ENCODE measurements around the gene ING5. TPM values are rescaled to one million over a fixed set of nuclear protein-coding genes. Genes with fewer than 3 reads are reported as not detected.

The ING5 gene
- total RNA-seq, 1 experiment from 2014 or later: 28.6 TPM

DNA sequence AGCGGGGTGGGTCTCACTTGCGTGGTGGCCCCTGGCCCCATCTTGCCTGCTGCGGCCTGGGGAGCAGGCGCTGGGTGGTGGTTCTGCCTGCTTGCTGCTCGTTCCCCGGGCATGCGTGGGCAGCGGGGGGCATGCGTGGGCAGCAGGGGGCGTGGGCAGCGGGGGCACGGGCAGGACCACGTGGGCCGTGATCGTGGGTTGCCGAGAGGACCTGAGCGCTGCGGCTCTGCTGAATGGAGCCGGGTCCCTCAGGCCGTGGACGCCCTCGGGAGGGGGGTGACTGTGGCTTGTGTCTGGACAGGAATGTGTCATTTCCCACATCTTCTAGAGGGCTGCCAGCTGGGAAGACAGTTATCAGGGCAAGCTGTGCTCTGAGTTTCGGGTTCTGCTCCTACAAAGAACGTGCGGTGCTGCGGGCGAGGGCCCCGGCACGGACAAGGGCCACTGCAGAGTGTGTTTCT lies 66.4 kb downstream of the ING5 start:
- Histone ChIP-seq H3K27me3 (replicated peaks; ENCODE audit: control insufficient read depth, insufficient read depth, low read length) (no peaks in the 10 kb centered on the region), H3K36me3 (ENCODE audit: control insufficient read depth, insufficient read depth, low read length) (no peaks in the 10 kb centered on the region), H3K9me3 (no peaks in the 10 kb centered on the region), H3K4me3 (ENCODE audit: low read depth, low read length) (no peak overlapping the region), H3K4me1 (peaks cover 29% of the 10 kb centered on the region)
- no peak for DNase-seq
- TF ChIP-seq, protein P1, sequence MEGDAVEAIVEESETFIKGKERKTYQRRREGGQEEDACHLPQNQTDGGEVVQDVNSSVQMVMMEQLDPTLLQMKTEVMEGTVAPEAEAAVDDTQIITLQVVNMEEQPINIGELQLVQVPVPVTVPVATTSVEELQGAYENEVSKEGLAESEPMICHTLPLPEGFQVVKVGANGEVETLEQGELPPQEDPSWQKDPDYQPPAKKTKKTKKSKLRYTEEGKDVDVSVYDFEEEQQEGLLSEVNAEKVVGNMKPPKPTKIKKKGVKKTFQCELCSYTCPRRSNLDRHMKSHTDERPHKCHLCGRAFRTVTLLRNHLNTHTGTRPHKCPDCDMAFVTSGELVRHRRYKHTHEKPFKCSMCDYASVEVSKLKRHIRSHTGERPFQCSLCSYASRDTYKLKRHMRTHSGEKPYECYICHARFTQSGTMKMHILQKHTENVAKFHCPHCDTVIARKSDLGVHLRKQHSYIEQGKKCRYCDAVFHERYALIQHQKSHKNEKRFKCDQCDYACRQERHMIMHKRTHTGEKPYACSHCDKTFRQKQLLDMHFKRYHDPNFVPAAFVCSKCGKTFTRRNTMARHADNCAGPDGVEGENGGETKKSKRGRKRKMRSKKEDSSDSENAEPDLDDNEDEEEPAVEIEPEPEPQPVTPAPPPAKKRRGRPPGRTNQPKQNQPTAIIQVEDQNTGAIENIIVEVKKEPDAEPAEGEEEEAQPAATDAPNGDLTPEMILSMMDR (IDR thresholded peaks at IDR 0.05; ENCODE audit: insufficient read depth in 1 of 2, low read depth in 1 of 2, low read length in 1 of 2, severe bottlenecking in 1 of 2, unreplicated experiment in 1 of 2): no peak
- H3K36me3 Mint-ChIP-seq (ENCODE audit: insufficient read depth, unreplicated experiment): peaks cover 12% of the 10 kb centered on the region
- POLR2A ChIA-PET: no interaction called here
- no peaks in the 10 kb centered on the region for H3K27me3 Mint-ChIP-seq (ENCODE audit: insufficient read depth, unreplicated experiment)
- BruUV-seq (replicated peaks): no TSS peak
- H3K4me1 Mint-ChIP-seq (ENCODE audit: low read depth, unreplicated experiment): peaks cover 10% of the 10 kb centered on the region
- H3K27ac Mint-ChIP-seq (ENCODE audit: unreplicated experiment): no peak overlapping the region
- no peak overlapping the region for H3K4me3 Mint-ChIP-seq (ENCODE audit: unreplicated experiment)
- CTCF ChIA-PET: no interaction called here
- intact Hi-C loops (cut with micrococcal nuclease; ENCODE audit: unreplicated experiment): no loop called here
- no peaks in the 10 kb centered on the region for H3K9me3 Mint-ChIP-seq (ENCODE audit: unreplicated experiment)

DNA sequence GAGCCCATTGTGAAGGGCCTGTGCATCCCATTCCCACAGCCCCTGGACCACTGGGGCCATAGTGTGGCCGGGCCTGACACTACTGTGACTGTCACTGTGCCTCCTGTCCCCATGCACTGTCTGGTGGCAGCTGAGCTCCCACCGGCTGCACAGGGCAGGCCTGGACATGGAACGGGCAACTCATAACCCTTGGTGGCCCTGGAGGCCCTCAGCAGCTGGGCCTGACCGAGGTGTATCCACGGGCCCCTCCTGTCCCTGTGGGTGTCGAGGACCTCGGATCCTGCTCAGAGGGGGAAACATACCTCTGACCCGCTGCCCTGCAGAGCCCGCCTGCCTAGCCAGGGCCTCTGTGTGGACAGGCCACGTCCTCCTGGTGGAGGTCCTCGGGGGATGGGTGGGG lies 67.0 kb downstream of the ING5 start:
- no peaks in the 10 kb centered on the region for H3K9me3 ChIP-seq
- ChIA-PET POLR2A (no interaction called here), CTCF (no interaction called here)
- H3K4me1 ChIP-seq: peaks cover 29% of the 10 kb centered on the region
- DNase-seq: no peak
- H3K9me3 Mint-ChIP-seq (ENCODE audit: unreplicated experiment): no peaks in the 10 kb centered on the region
- H3K36me3 ChIP-seq (ENCODE audit: control insufficient read depth, insufficient read depth, low read length): no peaks in the 10 kb centered on the region
- no TSS peak for BruUV-seq (replicated peaks)
- H3K4me1 Mint-ChIP-seq (ENCODE audit: low read depth, unreplicated experiment): peaks cover 10% of the 10 kb centered on the region
- no peaks in the 10 kb centered on the region for H3K27me3 ChIP-seq (replicated peaks; ENCODE audit: control insufficient read depth, insufficient read depth, low read length)
- H3K36me3 Mint-ChIP-seq (ENCODE audit: insufficient read depth, unreplicated experiment): peaks cover 12% of the 10 kb centered on the region
- intact Hi-C loops (cut with micrococcal nuclease; ENCODE audit: unreplicated experiment): no loop called here
- H3K27ac Mint-ChIP-seq (ENCODE audit: unreplicated experiment): no peak overlapping the region
- TF ChIP-seq, protein P1 (IDR thresholded peaks at IDR 0.05; ENCODE audit: insufficient read depth in 1 of 2, low read depth in 1 of 2, low read length in 1 of 2, severe bottlenecking in 1 of 2, unreplicated experiment in 1 of 2): no peak
- H3K4me3 Mint-ChIP-seq (ENCODE audit: unreplicated experiment): no peak overlapping the region
- no peaks in the 10 kb centered on the region for H3K27me3 Mint-ChIP-seq (ENCODE audit: insufficient read depth, unreplicated experiment)
- H3K4me3 ChIP-seq (ENCODE audit: low read depth, low read length): no peak overlapping the region

DNA sequence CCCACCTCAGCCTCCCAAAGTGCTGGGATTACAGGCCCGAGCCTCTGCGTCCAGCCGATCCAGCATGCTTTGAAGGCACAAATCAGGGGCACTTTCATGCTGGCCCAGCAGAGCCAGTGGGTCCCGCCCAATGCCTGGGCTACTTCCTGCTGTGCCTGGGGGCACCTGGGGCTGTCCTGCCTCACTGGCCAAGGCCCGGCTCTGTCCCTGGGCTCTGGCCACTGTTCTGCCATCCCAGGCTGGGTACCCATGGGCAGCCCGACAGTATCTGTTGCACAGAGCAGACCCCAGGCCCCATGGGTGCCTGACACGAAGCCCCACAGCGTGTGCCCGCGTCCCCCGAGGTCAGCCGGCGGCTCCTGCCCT lies 68.0 kb downstream of the ING5 start:
- Histone ChIP-seq H3K27me3 (replicated peaks; ENCODE audit: control insufficient read depth, insufficient read depth, low read length) (no peaks in the 10 kb centered on the region), H3K36me3 (ENCODE audit: control insufficient read depth, insufficient read depth, low read length) (no peaks in the 10 kb centered on the region), H3K9me3 (no peaks in the 10 kb centered on the region), H3K4me3 (ENCODE audit: low read depth, low read length) (no peak overlapping the region), H3K4me1 (peaks cover 33% of the 10 kb centered on the region)
- no peaks in the 10 kb centered on the region for H3K27me3 Mint-ChIP-seq (ENCODE audit: insufficient read depth, unreplicated experiment)
- H3K4me3 Mint-ChIP-seq (ENCODE audit: unreplicated experiment): no peak overlapping the region
- peaks cover 10% of the 10 kb centered on the region for H3K4me1 Mint-ChIP-seq (ENCODE audit: low read depth, unreplicated experiment)
- POLR2A ChIA-PET: no interaction called here
- BruUV-seq (replicated peaks): no TSS peak
- no peaks in the 10 kb centered on the region for H3K9me3 Mint-ChIP-seq (ENCODE audit: unreplicated experiment)
- H3K27ac Mint-ChIP-seq (ENCODE audit: unreplicated experiment): no peak overlapping the region
- CTCF ChIA-PET: no interaction called here
- DNase-seq: no peak
- TF ChIP-seq, protein P1 (IDR thresholded peaks at IDR 0.05; ENCODE audit: insufficient read depth in 1 of 2, low read depth in 1 of 2, low read length in 1 of 2, severe bottlenecking in 1 of 2, unreplicated experiment in 1 of 2): no peak
- intact Hi-C loops (cut with micrococcal nuclease; ENCODE audit: unreplicated experiment): no loop called here
- peaks cover 12% of the 10 kb centered on the region for H3K36me3 Mint-ChIP-seq (ENCODE audit: insufficient read depth, unreplicated experiment)
